DND-41 (cell line): ENCODE data around the gene USP6.

ENCODE experiments used
- EZH2 ChIP-seq: IDR thresholded peaks from 3 replicates; pipeline ENCODE4 v1.6.1; 2012; ENCODE audit warnings: borderline replicate concordance, low read depth, mild to moderate bottlenecking, moderate library complexity, low read length, inconsistent platforms; ENCODE audit not compliant: severe bottlenecking
- TF ChIP-seq, protein P1 (sequence below): IDR thresholded peaks from 2 replicates; pipeline ENCODE4 v1.5.1; 2012; ENCODE audit warnings: borderline replicate concordance, low read length, moderate library complexity, mild to moderate bottlenecking; ENCODE audit not compliant: poor library complexity, severe bottlenecking; ENCODE audit errors: extremely low read depth

GRCh38 chr17:5200360-5200759 lies 84.5 kb downstream of the USP6 start:
- TF ChIP-seq, protein P1, sequence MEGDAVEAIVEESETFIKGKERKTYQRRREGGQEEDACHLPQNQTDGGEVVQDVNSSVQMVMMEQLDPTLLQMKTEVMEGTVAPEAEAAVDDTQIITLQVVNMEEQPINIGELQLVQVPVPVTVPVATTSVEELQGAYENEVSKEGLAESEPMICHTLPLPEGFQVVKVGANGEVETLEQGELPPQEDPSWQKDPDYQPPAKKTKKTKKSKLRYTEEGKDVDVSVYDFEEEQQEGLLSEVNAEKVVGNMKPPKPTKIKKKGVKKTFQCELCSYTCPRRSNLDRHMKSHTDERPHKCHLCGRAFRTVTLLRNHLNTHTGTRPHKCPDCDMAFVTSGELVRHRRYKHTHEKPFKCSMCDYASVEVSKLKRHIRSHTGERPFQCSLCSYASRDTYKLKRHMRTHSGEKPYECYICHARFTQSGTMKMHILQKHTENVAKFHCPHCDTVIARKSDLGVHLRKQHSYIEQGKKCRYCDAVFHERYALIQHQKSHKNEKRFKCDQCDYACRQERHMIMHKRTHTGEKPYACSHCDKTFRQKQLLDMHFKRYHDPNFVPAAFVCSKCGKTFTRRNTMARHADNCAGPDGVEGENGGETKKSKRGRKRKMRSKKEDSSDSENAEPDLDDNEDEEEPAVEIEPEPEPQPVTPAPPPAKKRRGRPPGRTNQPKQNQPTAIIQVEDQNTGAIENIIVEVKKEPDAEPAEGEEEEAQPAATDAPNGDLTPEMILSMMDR: no peak
- TF ChIP-seq EZH2: no peak
